Stimulated activated CD4-positive, alpha-beta T cell treated with anti-CD3 and anti-CD28 coated beads, Interleukin-12 subunit alpha, Interleukin-12 subunit beta, amount 100 ng/mL, for 48 hours (primary cell): Measurements from ENCODE around the gene GPR82.
"Not testable (repeated sequence)": the region's sequence is repeated elsewhere in the genome, so short reads cannot be mapped to it uniquely, and the experiment has no call there.

ENCODE experiments used
- DNase-seq, 3 donors: peaks; one replicate each; pipeline ENCODE4 v3.0.0-alpha.2; 2020; ENCODE audit warnings: low read depth in 2 of 3, low spot score in 1 of 3

GPR82 gene

GRCh38 chrX:41718481-41719235, 5.3 kb upstream of the GPR82 start:
- DNase-seq = no peak

- not testable (repeated sequence) for DNase-seq
Measured at GRCh38 chrX:41719610-41720009, 4.4 kb upstream of the GPR82 start.

GRCh38 chrX:41720125-41720779, 3.7 kb upstream of the GPR82 start:
- DNase-seq = peak in 1 of 3 donors; percentile 26

DNA sequence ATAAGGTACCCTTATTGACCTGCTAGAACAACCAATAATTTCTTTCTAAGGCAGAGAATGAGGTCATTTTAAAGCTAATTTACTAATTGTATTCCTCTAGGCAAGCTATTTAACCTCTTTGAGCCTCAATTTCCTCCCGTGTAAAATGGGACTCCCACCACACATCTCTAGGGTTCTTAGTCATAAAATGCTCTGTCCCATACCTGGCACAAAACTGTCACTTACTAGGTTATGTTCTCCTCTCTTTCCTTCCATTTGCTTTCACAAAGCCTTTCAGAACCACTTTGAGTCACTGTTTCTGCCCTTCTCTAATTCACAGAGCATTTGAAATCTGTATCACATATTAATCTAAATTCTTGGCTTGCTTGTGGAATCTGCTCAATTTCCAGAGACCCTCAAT, 2.4 kb upstream of the GPR82 start:
- no peak for DNase-seq

GRCh38 chrX:41722214-41722613, 1.8 kb upstream of the GPR82 start:
- DNase-seq = no peak

GRCh38 chrX:41722816-41723618, 964 bp upstream of the GPR82 start:
- no peak for DNase-seq

GRCh38 chrX:41728125-41728524, 4.1 kb downstream of the GPR82 start:
- DNase-seq = no peak

DNA sequence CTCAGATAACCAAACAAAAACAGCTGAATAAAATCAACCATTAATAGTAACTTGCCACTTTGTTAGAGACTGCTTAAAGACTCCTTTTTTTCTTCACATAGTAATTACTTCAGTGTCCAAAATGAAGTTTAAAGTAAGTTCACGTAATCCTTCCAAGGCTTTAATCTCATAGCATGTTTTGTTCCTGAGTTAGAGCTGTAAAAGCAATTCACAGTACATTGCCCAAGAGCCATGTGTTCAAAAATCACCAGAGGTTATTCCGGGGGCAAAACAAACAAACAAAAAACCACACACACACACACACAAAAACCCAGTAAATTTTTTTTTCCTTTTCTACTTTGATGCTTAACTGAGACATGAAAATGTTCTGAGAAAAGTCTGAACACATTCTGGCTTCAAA, 6.1 kb downstream of the GPR82 start:
- DNase-seq = no peak

- DNase-seq = no peak
Measured at GRCh38 chrX:41732260-41732659, 8.3 kb downstream of the GPR82 start.

GRCh38 chrX:41733939-41734338, 10.0 kb downstream of the GPR82 start:
- no peak for DNase-seq

GRCh38 chrX:41734530-41734929, 10.5 kb downstream of the GPR82 start:
- no peak for DNase-seq

DNA sequence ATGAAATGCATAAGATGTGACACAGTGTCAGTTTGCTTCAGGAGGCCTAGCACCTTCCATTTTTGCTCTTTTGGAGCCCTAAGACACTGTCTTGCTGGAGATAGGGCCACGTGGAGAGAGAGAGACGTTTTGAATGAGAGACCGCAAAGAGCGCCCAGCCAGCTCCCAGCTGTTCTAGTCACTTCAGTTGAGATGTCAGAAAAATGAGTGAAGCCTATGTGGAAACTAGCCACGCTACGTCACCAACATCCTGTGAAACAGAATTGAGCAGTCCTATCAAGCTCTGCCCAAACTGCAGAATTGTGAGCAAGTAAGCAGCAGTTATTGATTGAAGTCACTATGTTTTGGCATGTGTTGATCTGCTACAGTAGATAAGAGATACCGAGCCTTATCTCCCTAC, 13.1 kb downstream of the GPR82 start:
- DNase-seq = no peak

GRCh38 chrX:41739871-41740270, 15.9 kb downstream of the GPR82 start:
- DNase-seq = no peak

- no peak for DNase-seq
Measured at GRCh38 chrX:41750716-41751115, 26.7 kb downstream of the GPR82 start.

- no peak for DNase-seq
Measured at GRCh38 chrX:41758401-41758800, 34.4 kb downstream of the GPR82 start.

GRCh38 chrX:41759817-41760216, 35.8 kb downstream of the GPR82 start:
- no peak for DNase-seq

GRCh38 chrX:41761169-41761568, 37.2 kb downstream of the GPR82 start:
- no peak for DNase-seq

GRCh38 chrX:41761702-41762101, 37.7 kb downstream of the GPR82 start:
- no peak for DNase-seq

DNA sequence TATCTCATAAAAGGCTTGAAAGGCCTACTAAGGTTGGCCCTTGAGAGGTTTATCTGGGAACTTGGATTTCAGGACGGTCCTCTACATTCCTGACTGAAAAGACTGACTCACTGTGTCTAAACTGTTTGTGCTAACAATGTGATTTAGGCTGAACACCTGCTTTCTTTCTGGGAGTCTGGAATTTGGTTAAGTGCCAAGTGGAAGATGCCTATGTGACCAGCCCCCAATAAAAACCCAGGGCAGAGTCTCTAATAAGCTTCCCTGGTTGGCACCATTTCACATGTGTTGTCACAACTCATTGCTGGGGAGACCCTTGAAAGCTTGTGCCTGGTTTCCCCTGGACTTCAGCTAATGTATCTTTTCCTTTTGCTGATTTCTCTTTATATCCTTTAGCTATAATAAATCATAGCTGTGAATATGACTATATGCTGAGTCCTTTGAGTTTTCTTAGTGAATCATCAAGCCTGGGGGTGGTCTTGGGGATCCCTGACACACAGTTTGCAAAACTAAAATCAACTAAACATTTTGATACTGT, 55.1 kb downstream of the GPR82 start:
- DNase-seq = no peak
